GM19238 (cell line): Measurements from ENCODE around the gene AGAP1.

Experiments used
- DNase-seq: peaks from one replicate; pipeline ENCODE4 v3.0.0; 2011; ENCODE audit warnings: low spot score; ENCODE audit not compliant: insufficient read length

AGAP1 gene

DNA sequence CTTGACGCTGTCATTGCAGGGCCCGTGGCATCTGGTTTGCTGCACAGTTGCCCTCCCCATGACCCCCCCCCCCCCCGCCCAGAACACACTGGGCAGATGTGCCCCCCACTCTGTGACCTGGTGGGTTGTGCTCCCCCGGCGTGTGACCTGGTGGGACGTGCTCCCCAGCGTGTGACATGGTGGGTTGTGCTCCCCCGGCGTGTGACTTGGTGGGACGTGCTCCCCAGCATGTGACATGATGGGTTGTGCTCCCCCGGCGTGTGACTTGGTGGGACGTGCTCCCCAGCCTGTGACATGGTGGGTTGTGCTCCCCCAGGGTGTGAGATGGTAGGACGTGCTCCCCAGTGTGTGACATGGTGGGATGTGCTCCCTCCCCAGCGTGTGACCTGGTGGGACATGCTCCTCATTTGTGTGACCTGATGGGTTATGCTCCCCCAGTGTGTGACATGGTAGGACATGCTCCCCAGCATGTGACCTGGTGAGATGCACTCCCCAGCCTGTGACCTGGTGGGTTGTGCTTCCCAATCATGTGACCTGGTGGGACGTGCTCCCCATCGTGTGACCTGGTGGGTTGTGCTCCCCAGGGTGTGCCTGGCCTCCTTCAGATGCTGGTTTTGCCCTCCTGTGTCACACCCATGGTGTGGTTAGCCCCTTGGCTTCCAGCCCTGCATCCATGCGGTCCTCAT, 213.7 kb downstream of the AGAP1 start:
- no peak for DNase-seq

DNA sequence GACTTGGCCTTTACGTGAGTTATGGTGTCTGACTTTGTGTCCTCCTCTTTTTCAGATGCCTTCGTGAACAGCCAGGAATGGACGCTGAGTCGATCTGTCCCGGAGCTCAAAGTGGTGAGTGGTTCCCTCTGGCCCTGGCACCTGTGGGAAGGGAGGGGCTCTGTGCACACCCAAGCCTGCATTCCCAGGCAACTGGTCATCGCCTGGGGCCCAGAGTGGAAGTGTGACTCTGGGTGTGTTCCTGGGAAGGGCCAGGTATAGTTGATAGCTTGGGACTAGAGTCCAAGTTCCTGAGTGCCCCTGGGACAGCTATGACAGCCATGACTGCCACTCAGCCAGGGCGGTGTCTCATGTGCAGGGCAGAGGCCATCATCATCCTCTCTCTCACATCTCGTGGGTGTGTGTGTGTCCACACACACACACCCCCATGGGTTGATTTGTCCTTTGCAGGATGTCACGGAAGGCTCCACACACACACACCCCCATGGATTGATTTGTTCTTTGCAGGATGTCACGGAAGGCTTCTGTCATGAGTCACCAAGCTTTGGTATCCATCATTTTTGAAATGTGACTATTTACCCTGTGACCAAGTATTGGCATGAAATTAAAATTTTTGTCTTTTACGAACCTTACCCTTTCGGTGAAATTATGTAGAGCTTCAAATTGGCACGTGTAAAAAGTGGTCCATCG, 215.4 kb downstream of the AGAP1 start:
- DNase-seq: no peak

DNA sequence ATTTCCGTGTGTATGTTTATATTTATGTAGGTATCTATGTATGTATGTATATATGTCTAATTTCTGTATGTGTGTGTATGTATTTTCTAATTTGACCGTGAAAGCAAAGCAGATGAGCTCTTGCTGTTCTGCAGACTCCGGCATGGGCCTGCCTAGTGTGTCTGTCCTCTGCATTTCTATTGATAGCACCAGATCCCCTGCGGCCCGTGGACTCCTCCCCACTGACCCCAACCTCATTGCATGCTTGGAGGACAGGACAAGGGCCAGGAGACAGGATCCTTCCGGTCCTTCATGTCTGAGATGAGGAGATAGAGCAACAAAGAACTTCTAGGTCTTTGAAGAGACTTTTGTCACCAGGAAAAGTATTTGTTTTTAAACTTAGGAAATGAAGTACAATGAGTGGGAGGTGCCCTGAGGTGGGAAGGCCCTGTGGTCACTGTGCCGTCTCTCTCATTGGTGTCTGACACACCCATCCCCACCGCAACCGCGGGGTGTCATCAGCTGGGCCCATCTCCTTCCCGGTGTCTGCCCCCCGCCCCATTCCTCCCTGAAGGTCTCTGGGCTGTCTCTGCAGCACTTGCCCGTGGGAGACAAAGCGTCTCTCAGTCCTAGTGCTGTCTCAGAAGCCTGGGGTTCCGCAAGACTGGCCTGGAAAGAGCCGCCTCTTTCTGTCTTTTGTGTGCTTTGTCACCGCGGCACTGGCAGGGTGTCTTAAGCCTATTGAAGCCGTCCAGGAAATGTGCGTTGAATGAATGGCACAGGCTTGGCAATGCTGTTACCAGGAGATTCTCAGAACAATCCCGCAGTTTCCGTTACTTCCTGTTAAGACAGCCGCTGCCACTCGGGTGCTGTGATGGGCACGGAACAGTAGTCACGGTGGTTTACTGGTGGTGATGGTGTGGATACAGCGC, 216.4 kb downstream of the AGAP1 start:
- DNase-seq: no peak

DNA sequence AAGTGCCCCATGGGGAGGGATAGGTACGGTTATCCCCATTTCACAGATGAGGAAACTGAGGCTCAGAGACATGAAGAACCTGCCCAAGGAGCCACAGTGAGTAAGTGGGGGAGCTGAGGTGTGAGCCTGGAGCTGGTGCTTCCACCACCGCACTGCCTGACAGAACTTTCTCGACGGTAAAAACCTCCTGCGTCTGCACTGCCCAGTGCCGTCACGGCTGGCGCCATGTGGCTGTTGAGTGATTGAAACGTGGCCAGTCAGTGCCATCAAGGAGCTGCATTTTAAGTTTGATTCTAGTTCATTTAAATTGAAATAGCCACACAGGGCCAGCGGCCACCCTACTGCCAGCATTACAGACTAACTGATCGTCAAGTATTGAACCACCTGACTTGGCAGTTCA, 217.1 kb downstream of the AGAP1 start:
- no peak for DNase-seq

DNA sequence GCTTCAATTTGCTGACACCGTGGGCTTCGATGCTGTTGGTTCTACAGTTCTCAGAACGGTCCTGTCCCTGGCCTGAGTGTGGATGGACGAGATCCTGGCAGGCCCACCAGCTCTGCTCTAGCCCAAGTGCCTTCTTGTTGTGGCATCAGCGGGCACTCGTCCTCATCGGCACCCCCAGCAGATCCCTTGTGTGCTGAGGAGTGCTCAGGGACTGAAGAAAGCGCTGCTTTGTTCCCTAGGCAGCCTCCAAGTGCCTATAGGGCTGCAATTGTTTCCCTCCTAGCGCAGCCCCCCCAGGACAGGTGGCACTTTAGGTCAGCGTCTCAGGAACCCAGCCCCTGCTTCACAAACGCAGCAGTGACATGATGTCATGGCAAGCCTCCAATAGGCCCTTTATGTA, 217.7 kb downstream of the AGAP1 start:
- DNase-seq: no peak

DNA sequence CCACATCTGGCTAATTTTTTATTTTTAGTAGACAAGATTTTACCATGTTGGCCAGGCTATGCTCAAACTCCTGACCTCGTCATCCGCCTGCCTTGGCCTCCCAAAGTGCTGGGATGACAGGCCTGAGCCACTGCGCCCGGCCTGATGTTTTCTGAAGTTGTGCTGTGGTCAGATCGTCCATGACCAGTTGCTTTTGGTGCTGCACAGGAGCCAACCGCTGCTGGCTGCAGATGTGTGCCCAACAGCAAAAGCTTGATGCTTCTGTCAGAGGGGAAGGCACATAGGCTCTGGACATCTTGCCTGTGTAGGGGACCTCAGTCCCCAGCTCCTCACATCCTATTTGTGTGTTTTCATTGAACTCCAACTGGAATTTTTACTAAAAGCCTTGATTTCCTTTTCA, 218.3 kb downstream of the AGAP1 start:
- no peak for DNase-seq

DNA sequence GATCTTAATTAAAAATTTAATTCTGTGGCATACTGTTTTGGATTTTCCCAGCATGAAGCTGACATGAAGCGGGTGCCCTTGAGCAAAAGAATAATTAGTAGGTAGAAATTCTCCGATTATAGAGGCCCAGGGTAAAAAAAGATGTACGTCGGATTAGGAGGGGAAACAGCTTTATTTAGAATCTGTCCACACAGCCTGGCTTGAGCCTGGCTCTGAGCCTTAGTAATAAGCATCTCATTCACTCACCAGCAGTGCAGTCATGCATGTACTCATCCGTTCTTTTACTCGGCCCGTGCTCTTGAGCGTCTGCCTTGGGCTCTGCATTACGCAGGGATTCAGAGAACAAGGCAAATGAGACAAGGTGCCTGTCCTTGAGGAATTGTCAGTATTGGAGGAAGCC, 219.3 kb downstream of the AGAP1 start:
- no peak for DNase-seq

DNA sequence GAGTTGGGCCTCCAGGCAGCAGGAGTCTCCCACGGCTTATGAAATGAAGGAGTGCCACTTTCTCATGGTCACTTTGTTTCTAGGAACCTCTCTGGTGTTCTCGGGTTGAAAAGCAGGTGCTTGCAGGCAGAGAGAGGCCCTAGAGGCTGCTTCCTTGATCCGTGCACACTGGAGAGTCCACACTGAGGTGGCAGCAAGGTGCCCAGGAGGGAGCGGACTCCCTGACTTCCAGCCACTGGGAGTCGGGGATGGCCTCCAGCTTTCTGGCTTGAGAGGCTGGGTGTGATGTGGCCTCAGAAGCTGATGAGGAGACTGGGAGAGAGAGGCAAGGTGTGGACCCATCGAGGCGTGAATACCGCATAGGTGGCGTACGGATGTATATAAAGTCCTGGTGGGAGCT, 221.8 kb downstream of the AGAP1 start:
- DNase-seq: no peak

DNA sequence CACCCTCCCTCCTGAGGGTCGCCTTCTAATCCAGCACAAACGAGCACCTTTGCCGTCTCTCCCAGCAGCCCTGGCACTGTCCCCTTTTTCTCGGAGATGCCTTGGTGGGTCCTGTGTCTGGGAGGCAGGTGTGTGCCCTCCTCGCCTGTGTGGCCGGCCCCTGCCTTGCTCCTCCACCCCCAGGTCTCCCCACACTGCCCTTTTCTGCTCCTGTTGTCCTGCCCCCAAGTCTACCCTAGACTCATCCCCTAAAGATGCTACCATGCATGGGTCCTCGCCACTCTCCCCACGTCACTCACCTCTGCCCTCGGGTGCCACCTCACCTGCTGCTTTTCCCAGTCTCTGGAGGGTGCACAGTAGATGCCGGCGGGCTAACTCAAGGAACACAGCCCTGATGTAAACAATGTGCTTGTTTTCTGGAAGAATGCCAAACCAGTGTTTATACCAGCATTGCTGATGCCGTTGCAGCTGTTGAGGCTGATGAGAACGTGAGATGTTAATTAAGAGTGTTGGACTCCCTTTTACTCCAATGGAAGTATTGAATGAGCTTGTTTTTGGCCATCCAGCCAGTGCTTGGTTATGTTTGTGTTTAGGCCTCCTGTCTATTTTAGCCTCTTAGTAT, 223.1 kb downstream of the AGAP1 start:
- DNase-seq: no peak

DNA sequence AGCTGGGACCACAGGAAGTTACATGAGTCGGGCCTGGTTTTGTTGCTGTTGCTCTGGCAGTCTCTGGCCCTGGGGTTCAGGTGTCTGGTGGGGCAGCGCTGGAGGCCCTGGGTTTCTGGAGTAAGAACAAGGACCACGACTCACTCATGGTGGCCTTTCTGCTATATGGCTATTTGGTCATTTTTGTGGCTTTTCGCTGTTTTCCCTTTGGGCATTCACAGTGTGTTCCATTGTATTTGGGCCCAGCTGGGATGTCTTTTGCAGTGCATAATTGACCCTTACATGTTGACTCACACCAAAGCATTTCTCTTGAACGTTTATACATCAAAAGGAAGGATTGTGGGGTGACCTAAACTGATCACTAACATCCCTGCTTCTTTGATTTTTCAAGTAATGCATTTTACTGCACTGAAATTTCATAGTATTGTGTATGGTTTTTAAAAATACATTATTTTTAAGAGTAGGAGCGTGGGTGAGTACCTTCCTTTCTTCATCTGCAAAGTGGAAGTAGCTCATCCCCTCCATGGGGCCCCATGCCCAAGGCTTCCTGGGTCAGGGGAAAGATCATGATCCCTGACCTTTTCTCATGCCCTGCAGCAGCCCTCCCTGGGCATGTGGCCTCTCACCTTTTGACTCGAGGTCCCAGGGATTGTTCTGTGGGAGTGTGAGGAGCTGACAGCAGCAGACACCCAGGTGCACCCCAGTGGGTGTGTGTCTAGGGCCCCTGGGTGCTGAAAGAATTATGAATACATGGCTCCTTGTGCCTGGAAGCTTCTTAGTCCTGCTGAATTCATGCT, 225.5 kb downstream of the AGAP1 start:
- DNase-seq: no peak

DNA sequence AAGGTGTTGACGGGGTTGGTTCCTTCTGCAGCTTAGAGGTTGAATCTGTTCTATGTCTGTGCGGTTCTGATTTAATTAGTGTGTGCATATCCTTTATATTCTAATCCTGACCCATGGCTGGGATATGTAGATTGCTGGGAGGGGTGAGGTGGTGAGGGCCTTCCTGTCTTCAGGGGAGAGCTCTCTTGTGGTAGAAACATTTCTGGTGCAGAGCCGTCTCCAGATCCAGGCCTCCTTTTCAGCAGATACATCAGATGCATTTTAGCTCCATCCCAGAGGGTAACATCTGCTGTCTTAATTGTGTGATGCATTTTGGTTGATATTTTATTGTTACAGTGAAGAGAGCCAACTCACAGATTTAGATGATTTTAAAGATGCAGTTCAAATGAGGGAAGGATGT, 227.8 kb downstream of the AGAP1 start:
- no peak for DNase-seq

DNA sequence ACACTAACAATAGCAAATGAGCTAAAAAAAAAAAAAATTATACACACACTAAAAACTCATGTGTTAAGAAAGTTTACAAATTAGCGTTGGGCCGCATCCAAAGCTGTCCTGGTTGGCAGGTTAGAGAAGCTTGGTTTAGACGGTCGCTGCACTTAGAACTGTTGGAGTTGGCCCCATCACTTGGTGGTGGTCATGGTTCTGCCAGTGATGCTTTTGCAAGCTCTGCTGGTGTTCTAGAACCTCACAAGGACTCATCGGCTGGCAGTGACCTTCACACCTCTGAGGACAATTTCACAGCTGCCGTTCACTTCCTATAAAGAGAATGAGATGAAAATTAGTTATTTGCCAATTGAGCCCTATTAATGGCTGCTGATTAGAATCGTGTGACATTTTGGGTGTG, 229.0 kb downstream of the AGAP1 start:
- DNase-seq: no peak

DNA sequence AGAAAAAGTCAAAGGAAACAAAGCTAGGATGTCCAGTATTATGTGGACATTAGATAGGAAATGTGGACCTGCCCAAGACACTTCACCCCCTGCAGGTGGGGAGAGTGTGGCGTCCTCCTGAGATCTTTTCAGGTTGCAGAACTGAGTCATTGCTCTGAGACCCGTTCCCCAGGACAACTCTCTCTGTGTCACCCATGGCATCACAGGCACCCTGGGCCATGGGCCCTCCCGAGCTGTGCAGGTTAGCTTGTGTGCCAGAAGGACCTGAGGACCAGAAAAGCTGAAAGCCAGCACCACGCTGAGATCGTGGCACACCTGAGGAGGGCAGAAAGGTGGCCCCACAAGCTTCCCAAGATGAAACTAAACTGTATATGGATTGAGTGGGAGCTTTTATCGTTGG, 229.5 kb downstream of the AGAP1 start:
- DNase-seq: no peak

DNA sequence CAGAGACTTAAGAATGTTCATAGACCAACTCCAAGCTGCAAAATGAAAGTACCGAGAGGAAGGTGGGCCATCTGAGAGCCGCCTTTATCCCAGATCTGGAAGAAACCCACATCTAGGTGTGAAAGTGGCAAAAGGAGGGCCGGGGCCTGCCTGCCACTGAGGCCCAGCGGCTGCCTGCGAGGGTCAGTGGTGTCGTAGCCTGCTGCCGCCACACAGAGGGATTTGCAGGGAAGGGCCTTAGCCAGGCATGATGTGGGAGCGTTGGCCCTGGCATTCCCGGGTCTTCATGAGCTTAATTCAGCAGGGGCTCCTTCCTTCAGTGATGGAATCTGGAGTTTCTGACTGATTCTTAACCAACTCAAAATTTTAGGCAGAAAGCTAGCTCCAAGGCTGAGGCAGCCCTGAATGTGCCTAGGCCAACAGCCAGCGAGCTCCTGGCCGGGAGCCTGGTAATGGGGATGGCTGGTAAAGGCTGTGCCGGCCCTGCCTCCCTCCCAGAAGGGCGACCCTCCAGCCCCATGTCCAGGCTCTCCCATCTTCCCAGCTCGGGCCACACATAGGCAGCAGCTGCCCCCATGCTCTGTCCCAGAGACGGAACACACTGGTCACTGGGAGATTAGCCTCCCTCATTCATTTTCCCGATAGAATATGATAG, 230.1 kb downstream of the AGAP1 start:
- no peak for DNase-seq

DNA sequence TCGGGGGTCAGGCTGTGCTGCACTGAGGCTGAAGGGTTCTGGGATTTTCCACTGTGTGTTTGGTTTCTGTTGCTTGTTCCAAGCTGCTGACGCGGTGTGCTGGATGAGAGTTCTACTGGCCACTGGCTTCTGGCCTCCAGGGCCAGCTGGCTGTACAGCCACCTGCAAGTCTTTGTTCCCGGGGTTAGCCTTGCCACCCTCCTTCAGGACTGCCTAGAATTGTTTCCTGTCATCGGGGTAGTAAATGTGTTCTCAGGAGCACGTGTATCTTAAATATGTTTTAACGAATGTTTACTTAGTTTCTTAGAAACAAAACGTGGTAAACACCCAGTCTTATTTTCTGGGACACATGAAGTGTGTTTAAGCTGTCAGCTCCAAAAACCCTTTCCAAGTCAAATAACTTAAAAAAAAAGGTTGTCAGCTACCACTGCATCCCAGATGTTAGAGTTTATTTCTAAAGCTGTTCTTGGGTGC, 231.2 kb downstream of the AGAP1 start:
- no peak for DNase-seq

DNA sequence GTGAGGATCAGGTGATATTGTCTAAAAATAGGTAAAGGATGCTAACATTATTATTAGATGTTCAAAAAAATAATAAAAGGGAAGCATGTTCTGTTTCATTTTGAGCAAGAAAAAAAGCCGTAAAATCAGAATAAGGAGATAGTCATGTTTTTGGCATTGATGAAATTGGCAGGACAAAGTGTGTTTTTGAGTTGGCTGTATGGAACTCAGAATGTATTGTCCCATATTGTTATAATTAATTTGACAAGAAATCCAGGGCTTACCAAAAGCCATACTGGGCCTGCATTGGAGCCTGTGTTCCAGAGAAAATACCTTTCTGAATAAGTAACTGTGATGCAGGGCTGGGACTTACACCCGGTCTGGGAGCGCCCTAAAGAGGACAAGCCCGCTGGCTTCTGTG, 232.0 kb downstream of the AGAP1 start:
- DNase-seq: no peak

DNA sequence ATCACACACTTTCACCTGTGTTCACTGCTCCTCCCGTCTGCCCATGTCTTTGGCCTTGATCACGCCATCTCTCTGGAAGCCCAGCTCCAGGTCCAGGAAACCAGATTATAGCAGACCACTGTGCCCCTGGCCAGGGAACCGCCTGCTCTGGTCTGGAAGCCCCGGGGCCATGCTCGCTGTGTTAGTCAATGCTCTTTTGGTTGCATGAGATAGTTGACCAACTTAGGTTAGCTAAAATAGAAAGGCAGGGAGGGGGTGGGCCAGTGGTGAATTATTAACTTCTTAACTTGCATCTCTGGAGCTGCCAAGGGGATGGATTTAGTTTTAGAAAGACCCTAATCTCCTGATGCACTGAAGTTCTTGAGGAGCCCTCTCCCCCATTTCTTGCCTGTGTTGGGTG, 232.7 kb downstream of the AGAP1 start:
- no peak for DNase-seq

DNA sequence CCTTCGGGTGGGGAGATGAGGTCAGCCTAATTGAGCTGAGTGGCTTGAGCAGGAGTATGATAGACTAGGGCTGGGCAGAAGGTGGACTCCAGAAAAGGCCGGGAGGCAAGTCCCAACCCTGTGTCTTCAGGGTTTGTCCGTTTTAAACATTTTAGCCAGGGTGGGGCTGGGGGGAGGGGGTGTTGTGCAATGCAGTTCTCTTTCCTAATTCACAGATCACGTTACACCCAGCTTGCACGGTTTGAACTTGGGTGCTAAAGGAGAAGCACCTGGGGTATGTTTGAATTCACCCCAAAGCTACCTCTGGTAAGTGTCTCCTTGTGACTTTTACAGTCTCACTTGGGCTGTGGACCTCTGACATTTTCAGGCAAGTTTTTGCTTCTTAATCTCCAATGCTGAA, 233.3 kb downstream of the AGAP1 start:
- DNase-seq: no peak

DNA sequence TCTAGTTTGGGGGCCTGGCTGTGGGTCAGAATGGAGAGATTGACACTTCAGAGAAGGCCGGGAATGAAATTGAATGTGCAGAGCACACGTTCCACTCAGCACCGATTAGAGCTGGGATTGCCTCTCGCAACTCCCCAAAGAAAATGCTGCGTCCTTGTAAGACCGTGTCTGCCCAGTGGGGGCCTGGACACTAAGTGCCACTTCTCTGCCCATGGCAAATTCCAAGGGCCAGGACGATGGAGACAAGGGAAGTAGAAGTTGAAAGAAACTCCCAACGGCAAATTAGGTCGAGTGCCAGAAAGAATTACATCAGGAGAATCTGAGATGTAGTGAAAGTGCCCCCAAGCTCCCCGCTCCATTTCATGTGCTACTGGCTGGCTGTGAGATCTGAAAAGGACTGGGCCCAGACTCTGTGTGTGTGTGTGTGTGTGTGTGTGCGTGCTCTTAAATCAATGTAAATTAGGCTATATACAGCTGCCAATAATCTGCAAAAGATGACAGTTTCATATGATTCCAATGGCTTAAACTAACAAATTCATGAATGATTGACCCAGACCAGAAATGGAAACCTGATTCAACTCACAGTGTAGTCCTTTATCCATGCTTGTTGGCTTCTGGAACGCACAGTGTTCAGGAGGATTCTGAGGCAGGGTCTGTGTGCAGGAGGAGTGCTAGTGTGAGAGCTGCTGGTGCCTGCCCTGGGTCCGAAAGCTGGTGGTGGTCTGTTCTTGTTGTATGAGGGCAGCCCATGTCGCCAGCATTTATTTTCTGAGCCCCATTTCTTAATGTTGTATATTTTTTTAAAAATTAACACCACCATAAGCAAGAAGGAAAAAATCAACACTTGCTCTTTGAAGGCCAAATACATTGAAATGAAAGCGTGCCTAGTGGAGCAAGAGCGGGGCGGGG, 234.3 kb downstream of the AGAP1 start:
- no peak for DNase-seq
